GM18505 (cell line): ENCODE measurements around the gene B4GALT6.

Source experiments
- ATAC-seq: cut with Tn5 transposase; IDR thresholded peaks from one replicate; pipeline ENCODE4 v1.9.1; 2021; ENCODE audit not compliant: unreplicated experiment
- POLR2A ChIP-seq: IDR thresholded peaks from 4 replicates; pipeline ENCODE4 v1.6.1; 2011; ENCODE audit warnings: borderline replicate concordance; ENCODE audit not compliant: insufficient read depth, insufficient read length; ENCODE audit errors: extremely low read depth

The B4GALT6 gene

DNA sequence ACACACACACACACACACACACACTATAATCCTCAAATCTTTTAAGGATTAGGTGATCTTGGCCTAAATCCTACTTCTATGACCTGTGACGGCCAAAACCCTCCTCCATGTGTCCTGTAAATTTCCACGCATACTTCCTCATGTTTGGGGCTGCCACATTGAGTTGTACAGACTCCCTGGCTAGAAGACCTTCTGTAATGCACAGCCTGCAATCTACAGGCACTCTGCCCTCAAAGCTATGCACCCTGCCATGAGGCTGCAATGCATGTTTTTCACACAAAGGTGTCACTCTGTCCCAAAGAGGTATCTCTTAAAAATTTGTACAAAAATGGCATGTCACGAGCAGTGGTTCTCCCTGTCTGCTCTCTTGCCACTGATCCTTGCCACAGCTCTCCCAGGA is 26.4 kb upstream of the B4GALT6 start:
- TF ChIP-seq POLR2A: no peak
- ATAC-seq: no peak

DNA sequence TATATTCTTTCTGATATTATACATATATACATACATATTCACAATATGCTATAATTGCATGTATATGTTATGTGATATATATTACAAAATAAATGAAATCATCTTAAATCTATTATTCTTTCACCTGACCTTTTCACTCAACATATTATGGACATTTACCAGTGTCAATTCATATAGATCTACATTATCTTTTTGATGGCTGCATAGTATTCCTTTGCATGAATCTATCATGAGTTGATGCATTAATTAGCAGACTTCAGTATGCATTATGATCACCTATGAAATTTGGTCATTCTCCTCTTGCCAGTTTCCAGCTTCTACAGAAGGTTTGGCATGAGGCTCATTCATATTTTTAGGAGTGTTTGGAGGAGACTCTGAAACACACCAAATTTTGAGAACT is 23.4 kb upstream of the B4GALT6 start:
- TF ChIP-seq POLR2A: no peak

DNA sequence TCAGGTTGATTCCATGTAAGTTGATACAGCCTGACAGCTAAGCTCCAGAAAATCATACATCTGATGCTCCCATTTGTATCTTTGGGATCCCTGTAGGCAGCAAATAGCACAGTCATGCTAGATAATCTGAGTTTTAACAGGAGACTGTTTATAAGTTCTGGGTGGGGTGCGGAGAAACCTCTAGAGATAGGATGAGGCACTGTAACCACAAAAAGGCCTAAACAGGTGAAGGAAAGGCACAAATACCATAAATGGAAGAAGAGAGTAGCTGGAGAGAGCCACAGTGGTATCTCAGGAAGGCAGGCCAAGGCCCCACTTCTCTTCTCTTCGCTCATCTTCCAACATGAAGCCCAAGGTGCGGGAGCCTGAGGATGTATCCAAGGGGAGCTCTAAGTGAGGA is 18.1 kb upstream of the B4GALT6 start:
- ATAC-seq: no peak
- TF ChIP-seq POLR2A: no peak

More for the DNA sequence above, 23.4 kb upstream of the B4GALT6 start:
- ATAC-seq: no peak

DNA sequence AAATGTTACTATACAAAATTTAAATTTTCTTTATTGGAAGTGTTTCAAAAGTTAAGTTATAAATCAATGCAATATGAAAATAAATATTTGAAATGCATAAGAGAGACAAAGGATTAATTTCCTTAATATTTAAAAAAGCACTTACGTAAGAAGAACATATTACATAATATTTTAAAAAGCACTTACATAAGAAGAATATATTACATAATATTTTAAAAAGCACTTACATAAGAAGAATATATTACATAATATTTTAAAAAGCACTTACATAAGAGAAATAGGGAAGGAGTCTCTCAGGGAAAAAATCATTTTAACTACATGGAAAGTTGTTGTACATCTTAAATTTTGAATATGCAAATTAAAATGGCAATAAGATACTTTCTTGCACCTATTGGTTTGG is 17.4 kb upstream of the B4GALT6 start:
- no peak for ATAC-seq
- no peak for TF ChIP-seq POLR2A

DNA sequence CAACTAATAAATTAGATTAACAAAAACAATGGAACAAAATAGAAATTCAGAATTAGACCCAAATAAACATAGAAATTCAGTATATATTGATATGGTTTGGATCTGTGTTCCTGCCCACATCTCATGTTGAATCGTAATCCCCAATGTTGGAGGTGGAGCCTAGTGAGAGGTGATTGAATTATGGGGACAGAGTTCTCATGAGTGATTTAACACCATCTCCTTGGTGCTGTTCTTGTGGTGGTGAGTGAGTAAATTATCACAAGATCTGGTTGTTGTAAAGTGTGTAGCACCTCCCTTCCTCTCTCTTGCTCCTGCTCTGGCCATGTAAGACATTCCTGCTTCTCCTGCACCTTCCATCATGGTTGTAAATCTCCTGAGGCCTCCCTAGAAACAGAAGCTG is 16.6 kb upstream of the B4GALT6 start:
- no peak for TF ChIP-seq POLR2A
- no peak for ATAC-seq

DNA sequence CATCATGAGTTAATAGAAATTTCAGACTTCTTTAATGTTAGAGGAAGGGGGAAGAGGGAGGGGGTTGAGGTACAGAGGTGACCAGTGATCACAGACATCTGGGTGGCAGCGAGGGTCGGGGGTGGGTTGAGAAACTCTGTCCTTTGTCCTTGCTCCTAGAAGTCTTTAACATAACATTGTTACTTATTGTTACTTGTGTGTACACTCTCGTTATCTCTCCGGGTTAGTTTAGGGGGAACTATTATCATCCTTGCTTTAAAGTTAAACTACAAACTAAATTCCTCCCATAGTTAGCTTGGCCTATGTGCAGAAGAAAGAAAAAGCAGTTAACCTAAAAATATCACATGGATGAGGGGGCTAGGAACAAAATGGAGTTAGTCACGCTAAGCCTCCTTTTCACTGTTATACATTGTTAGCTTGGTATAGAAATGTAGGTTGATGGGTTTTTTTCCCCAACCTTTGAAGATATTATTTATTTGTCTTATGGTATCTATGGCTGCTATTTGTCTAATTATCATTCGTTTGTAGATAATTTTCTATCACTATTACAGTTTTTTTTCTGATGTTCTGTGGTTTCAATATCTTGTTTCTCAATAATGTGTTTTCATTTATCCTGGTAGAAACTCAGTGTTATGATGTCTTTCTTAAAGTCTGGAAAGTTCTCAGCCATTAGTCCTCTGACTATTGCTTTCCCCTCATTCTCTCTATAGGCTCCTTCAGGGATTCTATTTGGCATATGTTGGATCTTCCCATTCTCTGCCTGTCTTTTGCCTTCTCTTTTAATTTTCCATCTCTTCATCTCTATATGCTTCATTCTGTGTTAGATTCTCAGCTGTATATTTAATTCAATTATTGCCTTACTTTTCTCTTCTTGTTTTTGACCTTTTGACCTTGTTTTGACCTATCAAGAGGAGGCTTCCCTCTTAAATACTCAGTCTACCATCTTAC is 13.2 kb upstream of the B4GALT6 start:
- ATAC-seq: no peak

DNA sequence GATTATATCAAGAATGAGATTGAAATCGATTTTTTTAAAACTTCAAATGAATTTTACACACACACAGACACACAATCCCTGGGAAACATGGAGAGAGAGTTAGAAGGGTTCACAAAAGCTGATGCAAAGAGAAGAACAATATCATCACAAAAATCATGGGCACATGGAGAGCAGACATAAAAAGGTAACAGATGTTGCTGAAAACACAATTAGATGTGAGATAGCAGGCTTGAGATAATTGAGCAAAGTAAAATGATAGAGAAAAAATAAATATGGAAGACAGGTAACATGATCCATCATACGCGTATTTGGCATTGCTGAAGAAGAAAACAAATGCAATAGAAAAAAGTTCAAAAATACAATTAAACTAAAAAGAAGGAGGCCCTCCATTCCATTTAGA is 11.6 kb upstream of the B4GALT6 start:
- TF ChIP-seq POLR2A: no peak
- no peak for ATAC-seq

More for the DNA sequence above, 13.2 kb upstream of the B4GALT6 start:
- no peak for TF ChIP-seq POLR2A

DNA sequence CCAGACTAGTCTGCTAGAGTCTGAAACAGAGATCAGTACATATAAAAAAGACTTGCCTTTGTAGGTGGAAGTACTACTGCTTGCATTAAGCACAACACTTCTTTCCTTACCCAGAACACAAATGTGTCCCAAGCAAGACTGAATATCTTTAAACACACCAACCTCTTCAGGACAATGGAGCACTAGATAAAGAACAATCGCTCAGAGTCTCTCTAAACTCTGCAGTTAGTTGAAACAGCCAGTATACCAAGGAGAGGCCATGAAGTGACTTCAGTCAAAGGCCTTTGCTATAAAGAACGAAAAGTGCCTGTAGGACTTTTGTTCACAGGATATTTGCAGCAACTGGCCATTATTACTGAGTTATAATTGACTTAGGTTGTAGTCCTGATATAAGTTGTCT is 9.9 kb upstream of the B4GALT6 start:
- no peak for TF ChIP-seq POLR2A
- ATAC-seq: no peak

DNA sequence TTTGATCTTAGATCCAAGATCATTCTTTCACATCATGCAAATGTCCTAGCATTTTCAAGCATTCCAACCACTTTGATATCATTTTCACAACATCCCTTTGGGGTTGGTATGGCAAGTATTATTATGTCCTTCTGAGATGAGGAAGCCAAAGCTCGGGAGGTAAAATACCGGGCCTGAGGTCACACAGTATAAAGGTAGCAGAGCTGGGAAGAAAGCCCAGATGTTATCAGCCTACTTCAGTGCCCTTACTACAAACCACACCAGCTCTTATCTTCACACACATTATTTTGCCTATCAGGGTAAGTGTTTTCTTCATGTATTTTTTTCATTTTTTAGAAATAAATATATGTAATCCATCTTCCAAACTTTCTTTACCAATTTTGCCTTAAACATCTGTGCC is 4.2 kb upstream of the B4GALT6 start:
- no peak for ATAC-seq
- TF ChIP-seq POLR2A: no peak

DNA sequence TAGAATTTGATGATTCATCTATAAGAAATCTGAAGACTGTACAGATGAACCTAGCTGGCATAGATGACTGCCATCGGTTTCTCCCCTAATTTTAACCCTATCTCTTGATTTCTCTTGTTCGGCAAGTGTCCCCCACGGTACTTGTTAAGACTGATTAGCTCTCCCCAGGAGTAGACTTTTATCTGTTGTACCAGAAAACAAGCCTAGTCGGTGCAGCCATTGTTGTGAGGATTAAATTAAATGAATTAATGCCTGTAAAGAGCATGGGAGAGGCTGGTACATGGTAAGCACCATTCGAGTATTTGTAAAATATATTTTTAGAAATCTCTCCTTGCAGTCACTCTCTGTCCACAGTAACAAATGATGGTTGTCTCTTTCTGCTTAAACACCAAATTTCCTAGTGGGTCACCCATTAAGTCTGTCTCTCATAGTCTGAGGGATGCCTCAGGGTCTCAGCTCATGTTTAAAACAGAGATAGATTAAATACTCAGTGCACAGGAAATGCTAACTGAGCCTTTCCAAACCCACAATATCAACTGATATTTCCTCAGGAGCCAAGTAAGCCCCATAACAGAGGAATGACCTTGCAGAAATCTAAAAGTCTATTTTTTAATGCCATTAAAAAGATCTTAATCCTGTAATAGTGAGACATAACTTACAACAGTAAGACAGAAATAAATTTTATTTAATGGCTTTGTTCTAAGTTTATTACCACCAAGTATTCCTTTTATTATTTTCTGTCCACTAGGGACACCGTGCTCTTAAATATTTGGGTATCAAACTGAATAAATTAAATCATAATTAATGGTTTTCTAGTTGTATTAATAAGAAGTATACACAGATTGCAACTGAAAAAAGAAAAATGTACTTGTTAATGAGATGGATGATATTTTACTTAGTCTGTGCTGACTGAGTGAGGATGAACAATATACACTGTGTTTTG is 2.9 kb upstream of the B4GALT6 start:
- TF ChIP-seq POLR2A: no peak
- ATAC-seq: no peak

DNA sequence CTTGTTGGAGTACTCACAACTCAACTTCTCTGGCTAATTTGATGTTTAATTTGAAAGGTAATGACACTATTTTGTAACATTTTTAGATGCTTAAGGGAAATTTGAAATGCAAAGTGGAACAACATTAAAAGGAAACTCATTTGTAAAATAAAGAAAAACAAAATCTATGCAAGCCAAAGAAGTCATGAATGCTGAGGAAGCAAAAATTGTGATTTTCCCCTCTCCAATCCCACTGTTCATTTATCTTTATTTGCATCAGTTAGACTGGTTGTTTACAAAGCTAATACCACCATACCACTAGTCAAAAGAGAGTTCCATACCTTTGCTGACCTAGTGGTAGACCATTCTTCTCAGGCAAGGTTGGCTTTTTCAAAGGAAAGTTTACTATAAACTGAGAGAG is 2.2 kb upstream of the B4GALT6 start:
- ATAC-seq: no peak
- TF ChIP-seq POLR2A: no peak

DNA sequence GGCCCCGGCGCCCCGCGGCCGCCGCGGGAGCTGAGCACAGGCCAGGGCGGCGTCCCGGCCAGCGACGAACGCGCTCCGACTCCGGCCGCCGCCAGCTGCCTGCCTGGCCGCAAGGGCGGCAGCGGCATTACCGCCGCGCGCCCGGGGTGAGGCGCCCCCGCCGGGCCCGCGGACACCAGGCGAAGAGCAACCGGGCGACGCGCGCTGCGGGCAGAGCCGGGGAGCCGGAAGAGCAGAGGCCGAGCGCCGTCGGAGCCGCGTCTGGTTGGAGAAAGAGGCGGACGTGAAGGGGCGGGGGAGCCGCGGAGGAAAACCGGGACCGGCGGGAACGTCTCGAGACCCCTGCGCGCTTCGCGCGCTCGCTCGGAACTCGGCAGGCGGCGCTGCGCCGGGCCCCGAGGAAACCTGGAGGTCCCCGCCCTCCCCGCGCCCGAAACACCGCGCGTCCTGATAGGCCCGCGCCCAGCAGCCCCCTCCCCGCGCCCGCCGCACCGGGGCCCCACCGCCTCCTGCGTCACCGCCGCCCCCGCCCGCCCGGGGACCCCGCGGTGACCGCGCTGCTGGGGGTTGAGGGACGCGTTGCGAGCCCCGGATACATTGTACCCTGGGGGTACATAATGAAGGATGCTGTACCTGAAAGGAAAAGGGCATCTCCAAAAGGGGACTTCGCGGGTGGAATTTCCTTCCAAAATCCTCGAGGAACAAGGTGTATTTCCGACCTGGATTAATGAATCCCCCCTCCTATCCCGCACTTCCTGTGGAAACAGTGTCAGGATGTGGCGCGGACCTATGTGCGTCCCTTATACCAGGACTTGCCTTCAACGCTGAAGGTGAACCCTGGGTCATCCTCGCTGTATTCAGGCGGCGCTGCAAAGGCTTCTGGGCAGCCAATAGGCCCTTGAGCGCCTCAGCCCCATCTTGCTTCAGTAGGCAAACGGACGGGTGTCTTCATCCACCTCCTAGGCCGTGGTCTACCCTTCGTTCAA is 1.0 kb upstream of the B4GALT6 start:
- TF ChIP-seq POLR2A: peak; percentile 57
- peak; percentile 68 for ATAC-seq

DNA sequence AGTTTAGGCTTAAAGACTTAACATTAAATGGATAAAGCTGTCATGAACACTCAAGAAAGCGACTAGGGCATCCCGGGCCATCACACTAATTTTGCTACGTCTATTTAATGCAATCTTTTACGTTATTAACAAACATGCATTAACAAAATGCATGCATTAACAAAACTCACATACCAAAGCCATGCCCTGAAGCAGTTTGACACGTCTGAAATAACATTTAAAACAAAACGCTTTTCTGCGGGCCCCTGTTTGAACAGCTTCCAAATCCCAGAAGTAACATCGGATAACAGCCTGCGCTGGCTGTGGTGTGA is 458 bp downstream of the B4GALT6 start:
- ATAC-seq: no peak
- no peak for TF ChIP-seq POLR2A
